GM19438 (cell line): ENCODE data around the gene LIMS1.
"Not testable (repeated sequence)": the region's sequence is repeated elsewhere in the genome, so short reads cannot be mapped to it uniquely, and the experiment has no call there.

Source experiments
- ATAC-seq: cut with Tn5 transposase; IDR thresholded peaks from one replicate; pipeline ENCODE4 v1.9.1; 2021; ENCODE audit warnings: low read depth; ENCODE audit not compliant: unreplicated experiment

The LIMS1 gene

DNA sequence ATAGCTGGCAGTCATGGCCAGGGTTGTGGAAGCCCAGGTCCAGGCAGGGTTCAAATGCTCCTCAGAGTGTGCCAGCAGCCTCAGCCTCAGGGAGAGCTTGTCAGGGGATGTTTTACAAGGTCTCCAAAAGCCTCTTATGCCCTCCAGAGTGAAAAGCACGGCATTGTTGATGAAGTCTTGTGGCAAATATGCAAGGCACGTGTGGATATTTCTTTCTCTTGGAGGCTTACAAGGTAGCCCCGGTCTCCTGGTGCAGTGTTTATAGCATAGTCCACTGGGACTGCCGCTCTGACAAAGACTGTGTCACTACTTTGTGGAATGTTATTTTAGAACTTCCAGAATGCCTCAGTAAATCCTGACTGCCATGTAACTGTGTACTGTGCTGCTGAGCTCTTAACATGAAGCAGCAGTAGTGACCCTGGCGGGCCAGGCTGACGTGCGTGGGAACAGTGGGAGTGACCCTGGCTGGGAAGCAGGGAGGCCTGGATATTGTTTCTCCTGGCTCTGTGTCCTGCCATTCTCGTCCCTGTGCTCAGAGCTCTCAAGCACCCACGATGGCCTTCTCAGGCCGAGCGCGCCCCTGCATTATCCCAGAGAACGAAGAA is 120.4 kb downstream of the LIMS1 start:
- ATAC-seq = not testable (repeated sequence)

DNA sequence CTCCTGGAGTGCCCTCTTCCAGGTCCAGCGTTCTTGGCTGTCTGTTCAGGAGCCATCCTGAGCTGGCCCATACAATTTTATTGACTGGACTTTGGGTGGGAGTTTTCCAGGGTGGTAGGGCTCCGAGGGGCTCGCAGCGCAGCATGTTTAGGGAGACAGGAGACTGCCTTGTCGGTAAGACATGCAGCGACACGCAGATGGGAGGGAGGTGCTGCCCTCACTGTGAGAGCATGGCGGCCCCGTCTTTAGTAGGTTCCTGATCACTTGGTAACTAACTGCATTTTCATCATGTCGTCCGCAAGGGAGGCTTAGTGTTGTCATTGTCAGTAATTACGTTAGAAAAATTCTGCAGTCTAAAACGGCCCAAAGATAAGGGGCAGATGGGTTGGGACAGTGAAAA is 121.0 kb downstream of the LIMS1 start:
- not testable (repeated sequence) for ATAC-seq

DNA sequence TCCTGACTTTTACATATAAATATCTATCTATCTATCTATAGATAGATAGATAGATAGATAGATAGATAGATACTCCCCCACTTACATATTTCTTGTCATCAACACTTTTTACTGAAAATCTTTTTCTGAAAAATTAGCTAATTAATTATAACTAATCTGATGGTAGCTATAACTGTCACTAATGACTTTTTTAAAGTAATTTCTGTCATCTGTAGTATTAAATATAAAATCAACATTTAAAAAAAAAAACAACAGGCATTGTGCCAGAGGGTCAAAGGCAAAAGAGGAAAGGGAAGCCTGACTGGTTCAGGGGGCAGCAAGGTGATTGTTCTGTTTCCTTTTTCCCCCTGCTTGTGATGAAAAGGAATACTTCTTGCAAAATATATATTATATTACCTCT is 122.0 kb downstream of the LIMS1 start:
- not testable (repeated sequence) for ATAC-seq

DNA sequence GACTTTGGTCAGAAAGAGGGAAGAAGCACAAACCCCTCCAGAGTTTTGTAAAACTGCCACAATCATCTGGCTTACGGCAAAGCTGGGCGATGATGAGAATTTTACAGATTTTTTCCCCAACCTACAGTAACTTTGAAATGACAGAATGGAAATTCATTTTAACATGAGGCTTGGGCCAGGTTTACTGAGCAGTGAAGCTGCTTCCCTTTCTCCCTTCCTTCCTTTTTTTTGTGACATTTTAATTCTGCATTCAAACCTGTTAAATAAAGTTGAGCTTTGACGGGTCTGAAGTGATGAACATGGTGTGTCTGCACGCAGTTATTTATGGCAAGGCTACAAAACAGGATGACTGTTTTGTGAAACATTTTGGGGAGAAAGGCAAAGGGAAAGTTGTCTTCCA is 123.2 kb downstream of the LIMS1 start:
- not testable (repeated sequence) for ATAC-seq

DNA sequence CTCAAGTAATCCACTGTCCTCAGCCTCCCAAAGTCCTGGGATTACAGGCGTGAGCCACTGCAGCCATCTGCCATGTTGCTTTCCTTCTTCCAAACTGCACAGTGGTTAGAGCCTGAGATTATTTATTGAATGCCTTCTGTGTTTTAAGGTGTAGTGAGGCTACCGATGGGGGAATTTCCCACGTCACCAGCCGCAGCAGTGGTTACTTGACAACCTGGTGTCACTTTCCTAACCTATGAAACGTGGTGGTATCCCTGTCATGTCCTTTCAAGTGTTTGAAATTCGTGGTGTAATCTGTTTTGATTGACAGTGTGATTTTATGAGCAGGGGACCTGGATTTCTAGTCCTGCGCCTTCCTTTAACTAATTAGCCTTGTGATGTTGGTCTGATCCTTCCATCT is 124.3 kb downstream of the LIMS1 start:
- not testable (repeated sequence) for ATAC-seq

DNA sequence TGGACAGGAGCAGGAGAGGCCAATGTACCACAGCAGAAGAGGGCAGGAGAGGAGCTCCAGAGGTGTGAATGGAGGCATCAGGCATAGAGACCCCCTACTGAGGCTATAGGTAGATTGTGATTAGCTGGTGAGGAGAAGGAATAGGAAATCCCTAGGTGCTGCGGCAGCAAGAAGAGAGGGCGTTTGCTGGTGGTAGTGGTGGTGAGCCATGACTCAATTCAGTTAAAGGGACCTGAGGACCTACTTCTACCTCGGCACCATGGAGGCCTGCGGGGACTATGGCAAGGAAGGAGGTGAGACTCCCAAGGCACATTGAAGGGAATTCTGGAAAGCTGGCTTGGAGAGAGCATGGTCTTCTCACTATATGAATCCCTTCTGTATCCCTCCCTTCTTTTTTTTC is 127.2 kb downstream of the LIMS1 start:
- not testable (repeated sequence) for ATAC-seq

- peak; percentile 78 for ATAC-seq
These were observed 127.9 kb downstream of the LIMS1 start for GRCh38 chr2:108662207-108662612.

- not testable (repeated sequence) for ATAC-seq
These were observed 129.1 kb downstream of the LIMS1 start for GRCh38 chr2:108663346-108663745.

DNA sequence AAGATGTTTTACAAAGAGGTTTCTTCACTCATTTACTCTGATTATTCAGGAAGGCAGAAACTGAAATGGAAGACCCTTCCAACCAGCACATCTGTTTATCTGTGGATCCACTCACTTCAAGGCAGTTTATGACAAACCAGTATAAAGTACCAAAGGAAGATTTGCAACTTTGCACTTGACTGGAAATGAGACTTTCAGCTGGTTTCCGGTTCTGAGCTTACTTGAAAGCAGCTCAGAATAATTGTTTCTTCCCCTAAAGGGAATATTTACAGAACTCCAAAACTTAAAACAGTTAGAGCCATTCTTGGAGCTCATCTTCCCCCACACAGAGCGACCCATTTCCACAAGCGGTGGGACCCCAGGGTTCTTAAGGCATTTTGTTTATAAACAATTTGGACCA is 129.8 kb downstream of the LIMS1 start:
- not testable (repeated sequence) for ATAC-seq

DNA sequence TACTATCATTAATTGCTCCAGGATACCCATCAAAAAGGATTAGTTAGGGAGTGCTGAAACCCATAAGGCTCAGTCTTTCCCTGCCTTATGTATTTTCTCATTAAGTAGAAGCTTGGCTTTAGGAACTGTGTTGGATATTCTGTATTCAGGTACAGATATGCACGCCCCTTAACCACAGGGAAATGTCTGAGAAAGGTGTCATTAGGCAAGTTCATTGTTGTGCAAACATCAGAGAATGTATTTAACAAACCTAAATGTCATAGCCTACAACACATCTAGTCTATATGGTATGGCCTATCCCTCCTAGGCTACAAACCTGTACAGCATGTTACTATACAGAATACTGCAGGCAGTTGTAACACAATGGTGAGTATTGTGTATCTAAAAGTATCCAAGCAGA is 130.7 kb downstream of the LIMS1 start:
- ATAC-seq = not testable (repeated sequence)

DNA sequence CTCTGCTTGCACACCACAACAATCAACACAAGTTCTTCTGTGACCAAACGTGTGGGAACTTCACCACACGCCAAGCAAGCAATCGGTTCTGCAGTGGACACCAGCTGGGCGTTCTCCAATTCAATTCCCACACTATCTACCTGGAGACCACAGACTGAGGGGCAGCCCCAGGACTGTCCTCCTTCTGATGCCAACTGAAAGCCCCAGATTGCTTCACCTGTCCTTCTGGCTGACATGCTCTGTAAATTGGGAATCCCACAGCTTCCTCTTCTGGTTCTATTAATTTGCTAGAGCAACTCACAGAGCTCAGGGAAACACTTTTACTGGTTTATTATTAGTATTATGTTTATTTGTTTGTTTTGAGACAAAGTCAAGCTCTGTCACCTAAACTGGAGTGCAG is 131.7 kb downstream of the LIMS1 start:
- ATAC-seq = not testable (repeated sequence)

DNA sequence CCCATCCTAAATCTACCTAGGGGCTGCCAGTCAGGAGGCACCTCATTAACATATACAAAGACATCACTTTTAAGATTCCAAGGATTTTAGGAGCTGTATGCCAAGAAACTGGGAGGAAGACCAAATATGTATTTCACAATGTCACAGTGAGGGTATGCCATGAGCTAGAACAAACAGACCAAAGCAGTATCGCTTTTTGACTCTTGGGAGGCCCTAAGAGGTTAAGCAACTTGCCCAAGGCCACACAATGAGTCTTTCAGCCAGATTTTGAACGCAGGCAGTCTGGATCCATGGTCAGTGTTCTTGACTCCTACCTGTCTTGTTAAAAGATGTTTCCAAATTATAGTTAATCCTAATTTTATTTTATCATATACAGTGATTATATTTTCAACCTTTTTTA is 132.9 kb downstream of the LIMS1 start:
- ATAC-seq = not testable (repeated sequence)

GRCh38 chr2:108670282-108670681 is 136.0 kb downstream of the LIMS1 start:
- not testable (repeated sequence) for ATAC-seq

DNA sequence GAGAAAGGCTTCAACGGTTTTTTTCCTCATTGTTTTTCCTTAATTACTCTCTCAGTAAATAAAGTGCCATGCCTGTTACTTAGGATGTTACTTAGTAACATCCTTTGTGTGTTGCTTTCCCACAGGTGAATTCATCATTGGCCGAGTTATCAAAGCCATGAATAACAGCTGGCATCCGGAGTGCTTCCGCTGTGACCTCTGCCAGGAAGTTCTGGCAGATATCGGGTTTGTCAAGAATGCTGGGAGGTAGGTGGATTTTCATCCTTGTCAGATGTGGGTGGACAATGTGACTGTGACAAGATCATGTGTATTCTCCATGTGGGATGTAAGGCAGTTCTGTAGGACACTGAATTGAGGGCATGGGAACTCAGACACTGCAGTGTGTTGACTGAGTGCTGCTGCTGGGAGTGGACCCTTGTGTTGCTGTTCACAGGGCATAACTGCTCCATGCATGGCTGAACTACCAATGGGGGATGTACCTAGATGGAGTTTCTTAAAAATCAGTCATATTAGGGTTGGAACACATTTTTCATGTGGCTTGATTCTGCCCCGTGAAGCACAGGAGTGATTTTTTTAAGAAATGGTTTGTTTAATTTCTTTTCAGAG is 138.0 kb downstream of the LIMS1 start:
- ATAC-seq = not testable (repeated sequence)

DNA sequence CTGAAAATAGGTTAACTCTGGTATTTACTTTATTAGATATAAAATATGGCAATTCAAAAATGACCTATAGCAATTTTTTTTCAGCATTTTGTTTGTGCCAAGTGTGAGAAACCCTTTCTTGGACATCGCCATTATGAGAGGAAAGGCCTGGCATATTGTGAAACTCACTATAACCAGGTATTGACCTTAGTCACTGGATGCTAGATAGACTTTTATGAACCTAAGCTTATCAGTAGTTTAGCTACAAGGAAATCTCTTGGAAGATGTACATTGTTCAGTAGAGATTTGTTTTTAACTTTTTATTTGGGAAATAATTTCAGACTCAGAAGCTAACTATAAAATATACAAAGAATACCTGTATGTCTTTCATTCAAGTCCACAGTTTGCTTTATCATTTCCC is 142.3 kb downstream of the LIMS1 start:
- ATAC-seq = not testable (repeated sequence)

- not testable (repeated sequence) for ATAC-seq
These were observed 143.0 kb downstream of the LIMS1 start for GRCh38 chr2:108677239-108677744.

- ATAC-seq = not testable (repeated sequence)
These were observed 144.0 kb downstream of the LIMS1 start for GRCh38 chr2:108678198-108678651.

GRCh38 chr2:108680805-108681204 is 146.5 kb downstream of the LIMS1 start:
- ATAC-seq = not testable (repeated sequence)

GRCh38 chr2:108688818-108689756 is 154.8 kb downstream of the LIMS1 start:
- not testable (repeated sequence) for ATAC-seq

GRCh38 chr2:108690001-108690400 is 155.7 kb downstream of the LIMS1 start:
- peak; percentile 95 for ATAC-seq

DNA sequence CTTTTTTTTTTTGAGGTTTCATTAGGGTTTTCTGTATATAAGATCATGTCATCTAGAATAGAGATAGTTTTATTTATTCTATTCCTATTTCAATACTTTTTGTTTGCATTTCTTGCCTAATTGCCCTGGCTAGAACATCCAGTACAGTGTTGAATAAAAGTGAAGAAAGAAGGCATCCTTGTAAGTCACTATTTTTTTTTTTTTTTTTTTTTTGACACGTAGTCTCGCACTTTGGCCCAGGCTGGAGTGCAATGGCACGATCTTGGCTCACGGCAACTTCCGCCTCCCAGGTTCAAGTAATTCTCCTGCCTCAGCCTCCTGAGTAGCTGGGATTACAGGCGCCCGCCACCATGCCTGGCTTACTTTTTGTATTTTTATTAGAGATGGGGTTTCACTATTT is 157.2 kb downstream of the LIMS1 start:
- no peak for ATAC-seq
